NCI-H510A (cell line): ENCODE data around the gene RAP2B.

Experiments
- DNase-seq: peaks from one replicate; lab custom pipeline; 2025; lab: John Stamatoyannopoulos, UW

RAP2B gene

GRCh38 chr3:153160451-153161137, 1.4 kb upstream of the RAP2B start:
- no peak for DNase-seq

DNA sequence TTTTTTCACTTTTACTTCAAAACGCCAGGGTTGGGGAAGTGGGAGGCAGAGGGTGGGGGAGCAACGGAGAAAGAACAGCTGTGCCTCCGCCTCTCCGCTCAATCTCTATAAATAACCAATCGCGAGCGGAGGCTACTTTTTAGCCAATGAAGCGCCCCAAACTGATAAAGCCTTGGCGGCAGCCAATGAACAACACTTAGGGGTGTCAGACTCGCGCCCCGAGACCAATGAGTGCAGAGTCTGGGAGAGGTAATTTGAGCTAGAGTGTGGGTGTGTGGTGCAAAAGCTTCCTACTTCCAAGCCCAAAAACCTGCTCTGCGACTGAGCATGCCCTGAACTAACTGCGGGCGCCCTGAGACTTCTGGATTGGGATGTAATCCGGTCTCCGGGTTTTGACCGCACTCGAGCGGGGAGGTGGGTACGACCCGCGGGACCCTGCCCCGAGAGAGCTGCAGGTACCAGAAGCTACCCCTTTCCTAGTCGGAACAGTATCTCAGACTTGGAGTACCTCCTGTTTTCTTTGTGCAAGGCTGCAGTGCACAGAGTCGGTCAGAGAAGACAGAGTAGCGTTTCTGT, 800 bp upstream of the RAP2B start:
- peak; percentile 94 for DNase-seq

GRCh38 chr3:153162513-153163392, 727 bp downstream of the RAP2B start:
- DNase-seq, result no peak

GRCh38 chr3:153163393-153163724, 1.3 kb downstream of the RAP2B start:
- DNase-seq, result no peak

DNA sequence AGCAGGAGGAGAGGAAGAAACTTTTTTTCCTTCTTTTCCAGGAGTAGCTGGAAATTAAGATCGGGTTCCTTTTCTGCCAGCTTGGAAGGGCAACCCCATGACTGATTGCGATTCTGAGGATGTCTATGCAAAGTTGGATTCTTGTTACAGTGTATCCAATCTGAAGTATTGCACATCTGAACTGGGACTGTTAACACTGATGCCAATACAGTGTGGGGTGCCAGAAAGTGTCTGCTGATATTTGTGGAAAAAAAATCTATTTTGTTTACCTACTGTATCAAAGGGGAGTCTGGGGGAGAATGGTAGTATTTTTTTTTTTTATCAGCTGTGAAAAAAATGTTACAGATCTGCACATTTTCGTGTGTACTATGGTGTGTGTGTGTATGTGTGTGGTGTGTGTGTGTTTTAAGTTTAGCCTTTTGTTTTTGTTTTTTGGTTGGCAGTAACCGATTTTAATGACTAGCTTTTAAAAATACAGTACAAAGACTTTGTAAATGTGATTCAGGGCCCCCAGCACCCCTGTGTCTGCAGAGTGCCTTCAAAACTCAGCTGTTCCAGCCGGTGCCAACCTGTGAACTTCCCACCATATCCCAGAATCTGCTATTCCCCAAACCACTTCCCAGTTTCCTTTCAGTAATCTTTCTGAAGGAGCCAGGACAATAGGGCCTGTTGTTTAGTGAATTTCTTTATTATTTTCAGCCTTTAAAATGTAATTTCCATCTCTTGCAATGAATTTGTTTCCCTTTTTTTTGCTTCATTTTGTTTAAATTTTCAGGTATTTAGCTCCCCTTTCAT, 1.9 kb downstream of the RAP2B start:
- DNase-seq, result no peak

DNA sequence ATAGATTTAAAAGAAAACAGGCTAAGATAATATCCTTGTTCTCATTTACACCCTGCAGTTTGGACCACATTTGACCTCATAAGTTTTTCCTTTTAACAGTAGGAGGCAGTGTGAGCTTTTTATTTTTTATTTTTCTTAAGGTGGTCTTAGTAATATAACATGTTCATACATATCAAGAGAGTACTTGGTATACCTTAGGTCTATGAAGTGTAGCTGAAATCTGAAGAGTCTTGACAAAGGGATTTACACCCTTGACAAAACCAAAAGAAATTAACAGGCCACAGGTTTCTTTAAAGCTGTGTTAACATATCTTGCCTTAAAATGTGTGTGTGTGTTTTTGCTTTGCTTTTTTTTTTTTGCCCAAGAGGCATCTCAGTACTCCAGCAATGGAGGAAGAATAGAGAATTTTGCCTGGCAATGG, 3.2 kb downstream of the RAP2B start:
- no peak for DNase-seq

DNA sequence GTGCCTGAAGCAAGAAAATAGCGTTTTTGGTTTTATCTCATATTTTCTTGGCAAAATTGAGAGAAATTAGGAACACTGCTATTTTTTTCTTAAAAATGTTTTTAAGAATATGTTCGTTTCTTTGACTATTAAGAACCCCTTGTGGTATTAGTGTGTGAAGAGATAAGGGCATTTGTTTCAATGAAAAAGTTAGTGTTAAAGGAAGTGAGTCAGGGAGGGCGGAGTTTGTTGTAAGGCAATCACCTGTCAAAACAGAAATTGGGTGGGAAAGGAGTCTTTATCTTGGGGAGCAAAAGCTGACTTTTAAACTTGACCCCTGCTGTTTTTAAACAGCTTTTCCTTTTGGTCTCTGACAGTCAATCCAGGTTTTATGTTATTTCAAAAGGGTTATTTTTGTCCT, 4.2 kb downstream of the RAP2B start:
- no peak for DNase-seq

DNA sequence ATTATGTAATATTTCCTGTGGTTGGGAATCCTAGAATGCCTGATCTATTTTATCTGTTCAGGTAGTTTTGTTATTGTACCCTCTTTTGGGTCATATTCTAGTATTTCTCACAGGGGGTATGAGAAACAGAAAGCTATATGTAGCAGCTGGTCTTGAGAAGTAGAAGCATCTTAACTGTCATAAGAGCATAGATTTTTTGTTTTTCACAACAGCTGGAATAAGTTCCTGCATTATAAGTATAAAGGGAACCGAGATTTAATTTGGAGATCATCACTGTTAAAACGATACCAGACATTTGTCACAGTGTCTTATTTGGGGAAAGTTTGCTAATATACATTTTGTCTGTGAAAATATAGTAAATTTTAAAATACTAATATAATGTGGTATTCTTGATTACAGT, 4.8 kb downstream of the RAP2B start:
- DNase-seq, result no peak

DNA sequence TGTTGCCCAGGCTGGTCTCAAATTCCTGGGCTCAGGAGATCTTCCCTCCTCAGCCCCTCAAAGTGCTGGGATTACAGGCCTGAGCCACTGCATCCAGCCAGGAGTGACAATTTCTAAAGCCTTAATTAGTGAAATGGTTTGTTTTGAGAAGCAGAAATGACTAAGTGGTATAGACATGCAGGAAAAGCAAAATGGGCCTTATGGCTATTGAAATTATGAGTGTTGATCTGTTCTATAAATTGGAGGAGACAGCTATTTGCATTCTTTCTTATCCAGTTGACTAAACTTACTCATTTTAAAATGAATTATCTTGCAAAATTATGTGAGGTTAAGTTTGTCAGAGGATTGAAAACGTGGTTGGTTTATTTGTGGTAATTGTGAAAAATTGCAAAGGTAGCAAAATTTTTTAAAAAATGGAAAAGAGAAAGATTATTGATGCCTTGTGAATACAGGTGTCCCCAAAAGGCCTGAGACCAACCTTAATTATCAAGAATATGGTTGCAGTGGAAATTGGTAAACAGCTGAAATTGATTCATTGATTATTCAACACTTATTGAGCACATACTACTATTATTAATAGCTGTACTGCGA, 7.9 kb downstream of the RAP2B start:
- DNase-seq, result no peak

DNA sequence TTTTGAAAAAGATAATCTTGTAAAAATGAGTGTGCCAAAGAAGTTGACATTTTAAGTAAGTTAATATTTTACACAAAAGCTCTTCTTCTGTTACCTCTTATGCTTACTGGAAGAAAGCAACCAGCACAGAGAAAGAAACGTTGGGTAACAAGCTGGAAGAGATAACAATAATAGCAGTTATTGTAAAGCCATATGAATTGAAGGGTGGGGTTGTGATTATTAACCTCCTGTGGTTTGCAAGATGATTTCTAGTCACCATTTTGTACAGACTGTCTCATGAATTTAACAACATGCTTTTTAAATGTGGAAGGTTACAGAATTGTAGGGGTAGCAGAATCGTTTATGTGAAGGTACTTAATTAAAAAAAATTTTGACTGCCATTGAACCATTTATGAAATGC, 9.2 kb downstream of the RAP2B start:
- no peak for DNase-seq

DNA sequence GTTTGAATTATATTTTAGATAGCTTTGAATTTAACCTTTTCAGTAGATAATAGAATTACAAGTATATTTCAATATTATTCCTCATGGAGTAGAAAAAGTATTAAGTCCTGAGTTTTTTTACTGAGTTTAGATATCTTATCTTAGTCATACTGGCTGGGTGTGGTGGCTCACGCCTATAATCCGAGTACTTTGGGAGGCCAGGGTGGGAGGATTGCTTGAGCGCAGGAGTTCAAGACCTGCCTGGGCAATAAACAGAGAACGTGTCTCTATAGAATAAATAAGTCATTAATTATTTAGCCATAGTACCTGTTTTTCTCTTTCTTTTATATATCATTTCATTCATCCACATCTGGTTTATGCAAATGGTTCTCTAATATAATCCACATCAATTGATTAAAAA, 9.9 kb downstream of the RAP2B start:
- no peak for DNase-seq

- DNase-seq, result no peak
These were observed 11.1 kb downstream of the RAP2B start for GRCh38 chr3:153172796-153173757.

GRCh38 chr3:153173758-153174516, 11.9 kb downstream of the RAP2B start:
- no peak for DNase-seq

DNA sequence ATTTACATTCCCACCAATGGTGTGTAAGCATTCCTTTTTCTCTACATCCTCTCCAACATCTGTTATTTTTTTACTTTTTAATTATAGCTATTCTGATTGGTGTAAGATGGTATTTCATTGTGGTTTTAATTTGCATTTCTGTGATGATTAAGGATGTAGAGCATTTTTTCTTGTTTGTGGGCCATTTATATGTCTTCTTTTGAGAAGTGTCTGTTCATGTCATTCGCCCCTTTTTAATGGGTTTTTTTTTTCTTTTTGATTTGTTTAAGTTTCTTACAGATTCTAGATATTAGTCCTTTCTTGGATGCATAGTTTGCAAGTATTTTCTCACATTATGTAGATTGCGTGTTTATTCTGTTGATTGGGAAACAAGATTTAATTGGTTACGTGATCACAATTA, 14.2 kb downstream of the RAP2B start:
- no peak for DNase-seq

GRCh38 chr3:153180860-153181372, 18.9 kb downstream of the RAP2B start:
- no peak for DNase-seq

DNA sequence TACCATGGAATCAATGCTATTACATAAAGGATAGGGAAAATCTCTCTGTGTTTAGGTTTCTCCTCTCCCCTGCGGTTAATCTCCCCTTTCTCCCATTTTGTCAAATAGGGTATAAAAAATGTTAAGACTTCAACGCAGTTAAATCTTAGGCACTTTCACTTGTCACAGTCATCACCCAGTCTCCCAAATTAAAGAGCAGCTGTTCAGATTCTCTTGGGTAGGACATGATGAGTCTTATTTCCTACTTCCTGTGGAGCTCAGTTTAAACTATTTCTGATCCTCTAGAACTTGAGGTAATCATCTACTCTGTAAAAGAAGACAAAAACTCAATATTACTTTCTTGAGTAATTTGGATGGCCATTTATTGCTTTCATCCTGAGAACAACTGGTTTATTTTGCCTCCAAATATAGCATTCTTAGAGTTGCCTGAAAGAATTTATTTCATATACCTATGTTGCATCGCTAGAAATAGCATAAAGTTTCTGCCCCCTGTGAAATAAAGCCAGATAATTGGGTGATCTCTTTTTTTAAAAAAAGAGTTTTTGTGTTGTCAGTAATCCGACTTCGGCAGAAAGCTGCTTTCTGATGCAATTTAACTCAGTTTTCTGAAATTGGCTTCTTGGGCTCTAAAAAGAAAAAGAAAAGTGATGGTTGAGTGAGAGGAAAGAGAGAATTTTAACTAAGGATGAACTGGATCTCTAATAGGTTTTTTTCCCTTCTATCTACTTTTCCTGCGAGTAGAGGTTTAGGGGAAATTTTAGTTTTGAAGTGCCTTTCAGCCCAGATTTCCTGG, 20.7 kb downstream of the RAP2B start:
- no peak for DNase-seq

GRCh38 chr3:153190923-153191322, 28.9 kb downstream of the RAP2B start:
- no peak for DNase-seq

DNA sequence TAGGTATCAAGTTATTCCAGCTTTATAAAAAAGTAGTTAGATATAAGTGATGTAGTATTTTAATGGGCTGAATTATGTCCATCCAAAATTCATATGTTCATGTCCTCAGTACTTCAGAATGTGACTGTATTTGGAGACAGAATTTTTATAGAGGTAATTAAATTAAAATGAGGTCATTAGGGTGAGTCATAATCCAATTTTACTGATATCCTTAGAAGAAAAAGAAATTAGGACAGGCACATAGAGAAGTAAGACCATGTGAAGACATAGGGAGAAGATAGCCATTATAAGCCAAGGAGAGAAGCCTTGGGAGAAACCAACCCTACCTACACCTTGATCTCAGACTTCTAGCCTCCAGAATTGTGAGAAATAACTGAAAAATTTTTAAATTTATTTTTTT, 30.3 kb downstream of the RAP2B start:
- DNase-seq, result no peak
